BJ (cell line): ENCODE measurements around the gene HEMGN. TPM values are rescaled to one million over a fixed set of nuclear protein-coding genes. Genes with fewer than 3 reads are reported as not detected.
A peak's percentile ranks its signal among the peaks of the same experiment; 100 is the strongest.

Experiments used
- CTCF ChIA-PET: fragments of 350-600 bp; formaldehyde crosslinking; extraction: SDS; loops from one replicate; lab custom pipeline; 2021; ENCODE audit warnings: antibody characterized with exemption, inconsistent platforms; lab: Yijun Ruan, JAX
- POLR2A ChIA-PET: fragments of 300-600 bp; sonication (Branson Sonifier 250); formaldehyde crosslinking; extraction: SDS; loops from one replicate; lab custom pipeline; 2021; ENCODE audit warnings: antibody characterized with exemption; lab: Charles Lee
- DNase-seq: peaks from one replicate; pipeline ENCODE4 v3.0.0-alpha.2; 2011; ENCODE audit warnings: low read depth
- H3K27me3 ChIP-seq: 2 replicates; pipeline ENCODE4 v1.6.0; 2011; ENCODE audit warnings: low read length; ENCODE audit not compliant: control insufficient read depth, insufficient read depth
- H3K36me3 ChIP-seq: 2 replicates; pipeline ENCODE4 v1.5.1; 2011; ENCODE audit warnings: low read length; ENCODE audit not compliant: control insufficient read depth, insufficient read depth
- H3K4me3 ChIP-seq: 2 replicates; pipeline ENCODE4 v1.5.1; 2011; ENCODE audit warnings: low read depth, mild to moderate bottlenecking, control low read depth, low read length
- CTCF ChIP-seq: IDR thresholded peaks from 2 replicates; pipeline ENCODE4 v1.5.1; 2011; ENCODE audit warnings: low read depth, mild to moderate bottlenecking, control low read depth, inconsistent platforms, low read length, moderate library complexity; ENCODE audit not compliant: insufficient read depth
- polyA plus RNA-seq: library from polyadenylated mRNA; depleted of rRNA; stranded (reverse); fragments of >200 nt; gene quantifications from 2 replicates; pipeline ENCODE4 v1.2.3, GENCODE V29; 2011

The HEMGN gene
- polyA plus RNA-seq, 1 experiment: not detected

GRCh38 chr9:97895695-97896332 is 42.2 kb downstream of the HEMGN start:
- POLR2A ChIA-PET: no interaction called here
- no peak for DNase-seq
- Histone ChIP-seq H3K27me3 (no peaks in the 10 kb centered on the region), H3K36me3 (no peaks in the 10 kb centered on the region), H3K4me3 (no peak overlapping the region)
- 0 out of 2 replicates have a peak, but pooled peaks have one; percentile 13 for TF ChIP-seq CTCF
- CTCF ChIA-PET: interaction anchor here (0.7 to 1.2 kb wide), 4 partner anchors 14 to 199 kb away, joined by 3 read pairs; partner anchors contain the start of gene XPA

- POLR2A ChIA-PET: no interaction called here
Observed at GRCh38 chr9:97895211-97895610, 42.8 kb downstream of the HEMGN start.

DNA sequence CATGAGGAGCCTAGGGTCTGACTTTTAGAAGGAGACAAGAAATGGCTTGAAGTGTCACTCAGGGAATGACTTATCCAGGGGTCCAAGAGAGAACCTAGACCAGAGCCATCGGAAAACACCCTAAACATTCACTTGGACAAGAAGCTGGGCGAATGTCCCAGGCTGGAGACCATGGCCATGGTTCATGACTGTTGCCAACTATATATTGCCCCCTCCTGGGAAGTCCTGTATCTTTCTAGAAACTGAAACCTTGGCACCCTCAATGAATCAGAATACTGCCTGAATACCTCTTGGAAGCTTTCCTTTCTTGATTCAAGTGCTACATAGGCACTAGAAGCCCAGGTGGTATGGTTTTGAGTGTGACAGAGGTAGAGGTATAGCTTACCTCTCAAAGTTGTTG is 45.6 kb downstream of the HEMGN start:
- ChIA-PET POLR2A (interaction anchor here (0.6 kb wide), 1 partner anchor 978 kb away, joined by 4 read pairs; no protein-coding TSS in a partner anchor), CTCF (interaction anchor here (1.0 to 5.5 kb wide), 2 partner anchors 9 to 13 kb away, joined by 7 to 68 read pairs; no protein-coding TSS in a partner anchor)
- no peak for DNase-seq

More at GRCh38 chr9:97895211-97895610, 42.8 kb downstream of the HEMGN start:
- Histone ChIP-seq H3K36me3 (no peaks in the 10 kb centered on the region), H3K27me3 (no peaks in the 10 kb centered on the region), H3K4me3 (no peak overlapping the region)
- CTCF ChIA-PET: interaction anchor here (0.7 to 1.2 kb wide), 4 partner anchors 14 to 198 kb away, joined by 3 read pairs; partner anchors contain the start of gene XPA
- no peak for TF ChIP-seq CTCF
- DNase-seq: no peak

DNA sequence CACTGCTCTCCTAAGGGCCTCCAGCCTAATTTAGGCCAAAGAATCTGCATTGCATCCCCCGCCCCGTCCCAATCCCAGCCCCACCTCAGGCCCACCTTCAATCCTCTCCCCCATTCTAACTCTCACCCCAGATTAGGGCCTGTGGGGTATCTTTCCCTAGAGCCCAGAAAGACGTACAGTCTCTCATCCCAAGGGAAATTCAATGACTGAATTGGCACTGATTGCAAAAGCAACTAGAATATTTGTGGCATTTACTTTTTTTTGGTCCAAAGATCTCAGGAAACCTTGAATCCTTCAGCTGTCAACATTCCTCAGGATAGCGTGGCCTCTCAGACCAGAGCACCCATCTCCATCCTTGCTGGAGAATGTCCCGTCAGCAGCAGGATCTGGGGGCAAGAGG is 46.2 kb downstream of the HEMGN start:
- Histone ChIP-seq H3K36me3 (no peaks in the 10 kb centered on the region), H3K27me3 (no peaks in the 10 kb centered on the region), H3K4me3 (no peak overlapping the region)
- no peak for TF ChIP-seq CTCF
- no peak for DNase-seq
- ChIA-PET POLR2A (no interaction called here), CTCF (interaction anchor here (5.5 kb wide), 1 partner anchor 9 kb away, joined by 68 read pairs; no protein-coding TSS in a partner anchor)

More for the DNA sequence above, 45.6 kb downstream of the HEMGN start:
- H3K27me3 ChIP-seq: no peaks in the 10 kb centered on the region
- H3K4me3 ChIP-seq: no peak overlapping the region
- TF ChIP-seq CTCF: no peak
- no peaks in the 10 kb centered on the region for H3K36me3 ChIP-seq

- DNase-seq: no peak
- no peaks in the 10 kb centered on the region for H3K36me3 ChIP-seq
- CTCF ChIA-PET: interaction anchor here (0.6 to 5.5 kb wide), 11 partner anchors 10 to 1719 kb away, joined by 3 to 68 read pairs (median 4); no protein-coding TSS in a partner anchor
- H3K4me3 ChIP-seq: no peak overlapping the region
- no peaks in the 10 kb centered on the region for H3K27me3 ChIP-seq
- peak; percentile 63 for TF ChIP-seq CTCF
- POLR2A ChIA-PET: interaction anchor here (0.6 kb wide), 1 partner anchor 87 kb away, joined by 3 read pairs; no protein-coding TSS in a partner anchor
Observed at GRCh38 chr9:97889941-97890887, 47.8 kb downstream of the HEMGN start.
